A549 treated with CpdA at 1 μM for 4 hours (cell line): ENCODE data around the gene SLCO1C1. TPM values are rescaled to one million over a fixed set of nuclear protein-coding genes. Genes with fewer than 3 reads are reported as not detected.

ENCODE experiments used
- total RNA-seq: library from RNA; stranded (reverse); fragments of 200-300 nt; extraction: Qiagen RNA extraction; gene quantifications from 5 replicates; pipeline ENCODE4 v1.2.3, GENCODE V29; 2022; ENCODE audit warnings: low read depth

Gene SLCO1C1
- 0.09 to 0.10 TPM in 2 of 5 replicates, not detected in the others for total RNA-seq

GRCh38 chr12:20695232-20695631 lies at the start of gene SLCO1C1:
TSS of gene SLCO1C1 (plus strand) at chr12:20695332. CDS start at chr12:20699577, 4,245 bp downstream.

Other genes starting within 250 kb of the SLCO1C1 start
- 13.7 to 15.7 TPM (median 14.3 TPM) in 5 replicates for gene SLCO1B3, start 115.4 kb downstream of the SLCO1C1 start, total RNA-seq